Left ventricle myocardium superior (tissue), 1 donor: ENCODE data around the gene INHBE. TPM values are rescaled to one million over a fixed set of nuclear protein-coding genes. Genes with fewer than 3 reads are reported as not detected.
"Not testable (repeated sequence)": the region's sequence is repeated elsewhere in the genome, so short reads cannot be mapped to it uniquely, and the experiment has no call there.

Source experiments
- ATAC-seq: fragments of 200-7000 bp; cut with Tn5 transposase; one replicate; pipeline ENCODE4 v1.9.1; 2020; ENCODE audit warnings: mild to moderate bottlenecking, moderate library complexity
- DNase-seq: peaks from one replicate; pipeline ENCODE4 v3.0.0-alpha.2; 2020
- intact Hi-C: fragments of 100-400 bp; cut with micrococcal nuclease; formaldehyde crosslinking; loops from one replicate; pipeline ENCODE4 v1.11.0; 2022
- long read RNA-seq: library from polyadenylated mRNA; unstranded; transcript quantifications from one replicate; pipeline ENCODE4 v2.0.0, GENCODE V29; 2021
- total RNA-seq: library from RNA; stranded (reverse); fragmentation: NEBNext Ultra II Directional; extraction: Animal tissue kit (Norgen Biotek cat#: 25700); gene quantifications from one replicate; pipeline ENCODE4 v1.2.1, GENCODE V29; 2021
- donor health status: DM: no; HTN: yes; CAD: no; lungs with severe emphysema.

Gene INHBE, protein sequence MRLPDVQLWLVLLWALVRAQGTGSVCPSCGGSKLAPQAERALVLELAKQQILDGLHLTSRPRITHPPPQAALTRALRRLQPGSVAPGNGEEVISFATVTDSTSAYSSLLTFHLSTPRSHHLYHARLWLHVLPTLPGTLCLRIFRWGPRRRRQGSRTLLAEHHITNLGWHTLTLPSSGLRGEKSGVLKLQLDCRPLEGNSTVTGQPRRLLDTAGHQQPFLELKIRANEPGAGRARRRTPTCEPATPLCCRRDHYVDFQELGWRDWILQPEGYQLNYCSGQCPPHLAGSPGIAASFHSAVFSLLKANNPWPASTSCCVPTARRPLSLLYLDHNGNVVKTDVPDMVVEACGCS
- not detected for total RNA-seq
- long read RNA-seq: 0 reads

DNA sequence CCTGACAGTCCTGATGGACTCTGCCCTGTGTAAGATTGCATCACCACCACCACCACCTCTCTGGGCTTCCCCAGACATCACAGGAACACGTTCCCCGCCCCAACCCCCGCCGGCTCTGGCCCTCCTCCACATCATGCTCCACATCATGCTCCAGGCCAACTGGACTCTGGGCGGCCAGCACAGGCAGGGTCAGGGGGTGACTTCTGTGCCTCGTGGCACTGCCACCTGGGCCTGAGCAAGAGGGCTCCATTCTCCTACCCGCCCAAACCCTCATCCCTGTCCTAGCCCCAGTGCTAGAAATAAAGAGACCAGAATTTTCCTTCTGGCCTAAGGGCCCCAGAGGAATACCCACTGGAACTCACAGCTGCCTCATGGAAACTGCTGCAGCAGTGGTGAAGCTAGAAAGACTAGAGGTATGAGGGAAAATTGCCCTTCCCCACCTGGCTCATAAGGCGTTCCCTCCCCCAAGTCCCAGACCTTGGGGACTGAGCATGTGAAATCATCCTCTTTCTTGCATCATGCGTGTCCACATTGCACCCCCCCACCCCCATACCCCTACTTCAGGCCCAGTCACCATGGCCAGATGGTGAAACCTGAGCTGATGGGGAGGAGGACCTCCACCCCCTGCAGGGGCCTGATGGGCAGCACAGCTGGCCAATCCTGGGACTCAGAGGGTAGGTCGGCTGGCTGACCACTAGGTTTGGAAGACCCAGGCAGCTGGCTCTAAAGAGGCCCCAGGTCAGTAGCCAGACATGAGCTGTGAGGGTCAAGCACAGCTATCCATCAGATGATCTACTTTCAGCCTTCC lies at the start of gene INHBE:
TSS of gene INHBE (plus strand) at position 742 of the 808 bp plus-strand sequence. CDS start 230 bp downstream, outside the sequence.
- no peak for DNase-seq
- no peak for ATAC-seq
- intact Hi-C loops: loop anchor here (5.0 kb wide), 1 partner anchor 147 kb away; no protein-coding TSS in a partner anchor

DNA sequence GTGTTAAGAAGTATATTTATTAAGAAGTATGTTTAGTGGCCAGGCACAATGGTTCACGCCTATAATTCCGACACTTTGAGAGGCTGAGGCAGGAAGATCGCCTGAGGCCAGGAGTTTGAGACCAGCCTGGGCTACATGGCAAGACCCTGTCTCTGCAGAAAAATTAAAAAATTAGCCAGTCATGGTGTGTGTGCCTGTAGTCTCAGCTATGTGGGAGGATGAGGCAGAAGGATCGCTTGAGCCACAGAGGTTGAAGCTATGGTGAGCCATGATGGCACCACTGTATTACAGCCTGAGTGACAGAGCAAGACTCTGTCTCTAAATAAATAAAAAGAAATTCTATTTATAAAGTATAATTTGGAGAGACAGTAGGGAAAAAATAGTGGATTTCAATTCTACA lies 44.6 kb upstream of the INHBE start:
- intact Hi-C loops: no loop called here
- no peak for ATAC-seq
- no peak for DNase-seq

DNA sequence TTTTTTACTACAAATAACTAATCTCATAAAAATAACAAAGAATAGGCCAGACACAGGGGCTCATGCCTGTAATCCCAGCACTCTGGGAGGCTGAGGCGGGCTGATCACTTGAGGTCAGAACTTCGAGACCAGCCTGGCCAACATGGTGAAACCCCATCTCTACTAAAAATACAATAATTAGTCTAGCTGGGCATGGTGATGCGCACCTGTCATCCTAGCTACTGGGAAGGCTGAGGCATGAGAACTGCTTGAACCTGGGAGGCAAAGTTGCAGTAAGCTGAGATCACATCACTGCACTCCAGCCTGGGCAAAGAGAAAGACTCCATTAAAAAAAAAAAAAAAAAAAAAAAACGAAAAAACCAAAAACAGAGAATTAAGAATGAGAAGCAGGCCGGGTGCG lies 40.9 kb upstream of the INHBE start:
- DNase-seq, ATAC-seq, intact Hi-C loops: not testable (repeated sequence)

DNA sequence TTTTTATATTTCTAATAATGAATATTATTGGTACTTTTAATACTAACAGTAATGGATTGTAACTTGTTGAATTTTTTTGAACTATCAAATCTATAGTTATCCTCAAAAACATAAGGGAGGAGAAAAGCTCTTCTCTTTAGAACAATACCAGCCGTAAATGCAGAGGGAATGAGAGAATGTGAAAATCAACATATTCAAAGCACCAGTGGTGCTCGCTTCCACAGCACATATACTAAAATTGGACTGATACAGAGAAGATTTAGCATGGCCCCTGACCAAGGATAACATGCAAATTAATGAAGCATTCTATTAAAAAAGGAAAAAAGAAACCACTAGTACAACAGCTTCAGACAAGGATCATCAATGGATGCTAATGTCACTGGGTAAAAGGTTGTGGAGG lies 40.0 kb upstream of the INHBE start:
- DNase-seq: no peak
- ATAC-seq: no peak
- intact Hi-C loops: no loop called here

DNA sequence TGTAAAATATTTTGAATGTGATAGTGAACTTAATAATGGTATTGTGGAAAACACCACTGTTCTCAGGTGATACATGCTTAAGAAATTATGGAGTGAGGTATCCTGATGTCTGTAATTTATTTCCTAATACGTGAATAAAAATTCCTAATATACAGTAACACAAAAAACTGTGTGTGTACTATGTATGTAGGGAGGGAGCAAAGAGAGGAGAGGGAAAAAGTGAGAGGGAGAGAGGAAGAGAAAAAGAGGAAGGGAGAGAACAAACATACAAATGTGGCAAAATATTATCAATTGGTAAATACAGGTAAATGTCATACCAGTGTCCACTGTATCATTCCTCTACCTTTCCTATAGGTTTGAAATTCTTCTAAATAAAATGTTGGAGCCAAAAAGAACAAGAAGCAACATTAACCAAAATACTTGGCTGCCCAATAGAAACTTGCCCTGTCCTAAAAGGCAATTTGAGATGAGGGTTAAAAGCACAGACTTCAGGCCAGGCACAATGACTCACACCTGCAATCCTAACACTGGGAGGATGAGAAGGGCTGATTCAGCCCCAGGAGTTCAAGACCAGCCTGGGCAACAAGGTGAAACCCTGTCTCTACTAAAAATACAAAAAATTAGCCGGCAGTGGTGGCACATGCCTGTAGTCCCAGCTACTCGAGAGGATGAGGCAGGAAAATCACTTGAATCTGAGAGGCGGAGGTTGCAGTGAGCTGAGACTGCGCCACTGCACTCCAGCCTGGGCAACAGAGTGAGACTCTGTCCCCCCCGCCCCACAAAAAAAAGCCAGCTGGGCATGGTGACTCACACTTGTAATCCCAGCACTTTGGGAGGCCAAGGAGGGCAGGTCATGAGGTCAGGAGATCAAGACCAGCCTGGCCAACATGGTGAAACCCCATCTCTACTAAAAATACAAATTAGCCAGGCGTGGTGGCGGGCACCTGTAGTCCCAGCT lies 38.8 kb upstream of the INHBE start:
- intact Hi-C loops: no loop called here
- DNase-seq (no peak), ATAC-seq (no peak)

DNA sequence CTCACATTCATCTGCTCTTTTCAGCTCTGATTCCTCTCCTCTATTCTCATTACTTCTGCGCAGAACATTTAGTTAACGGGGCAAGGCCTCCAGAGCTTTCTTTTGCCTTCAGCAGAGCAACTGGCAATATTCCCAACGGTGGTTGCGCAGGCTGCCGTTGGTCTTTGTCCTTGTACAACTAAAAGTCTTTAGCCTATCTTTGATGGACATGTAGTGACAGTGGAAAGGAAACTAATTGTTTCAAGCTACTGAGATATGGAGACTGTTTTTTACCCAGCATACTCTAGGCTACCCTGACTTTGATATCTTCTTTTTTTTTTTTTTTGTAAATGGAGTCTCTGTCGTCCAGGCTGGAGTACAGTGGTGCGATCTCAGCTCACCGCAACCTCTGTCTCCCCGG lies 36.9 kb upstream of the INHBE start:
- intact Hi-C loops: no loop called here

DNA sequence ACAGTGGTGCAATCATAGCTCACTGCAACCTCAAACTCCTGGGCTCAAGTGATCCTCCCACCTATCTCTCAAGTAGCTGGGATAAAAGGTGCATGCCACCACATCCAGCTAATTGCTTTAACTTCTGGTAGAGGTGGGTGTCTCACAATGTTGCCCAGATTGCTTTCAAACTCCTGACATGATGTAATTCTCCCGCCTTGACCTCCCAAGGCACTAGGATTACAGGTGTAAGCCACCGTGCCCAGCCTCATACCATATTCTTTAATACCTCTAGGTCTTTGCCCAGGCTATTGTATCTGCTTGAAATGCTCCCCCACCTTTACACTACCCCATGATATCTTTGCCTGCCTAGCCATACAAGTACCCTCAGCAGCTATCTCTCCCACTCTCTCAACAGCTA lies 35.6 kb upstream of the INHBE start:
- intact Hi-C loops: no loop called here
- ATAC-seq (no peak), DNase-seq (no peak)

More for the DNA sequence above, 36.9 kb upstream of the INHBE start:
- DNase-seq (no peak), ATAC-seq (peak; percentile 67)

DNA sequence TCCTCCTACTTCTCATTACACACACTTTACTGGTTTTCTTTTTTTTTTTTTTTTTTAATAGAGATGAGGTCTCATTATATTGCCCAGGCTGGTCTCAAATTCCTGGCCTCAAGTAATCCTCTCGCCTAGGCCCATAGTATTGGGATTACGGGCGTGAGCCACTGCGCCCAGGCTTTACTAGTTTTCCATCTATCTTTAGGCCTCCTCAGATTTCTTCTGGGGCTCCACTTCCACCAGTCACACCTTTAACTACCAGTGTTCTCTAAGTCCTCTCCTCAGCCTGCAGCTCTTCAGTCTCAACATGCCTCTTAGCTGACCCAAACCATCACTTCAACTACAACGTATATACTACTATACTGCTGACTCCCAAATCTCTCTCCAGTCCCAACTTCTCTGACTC lies 34.6 kb upstream of the INHBE start:
- intact Hi-C loops: no loop called here
- ATAC-seq (no peak), DNase-seq (no peak)

DNA sequence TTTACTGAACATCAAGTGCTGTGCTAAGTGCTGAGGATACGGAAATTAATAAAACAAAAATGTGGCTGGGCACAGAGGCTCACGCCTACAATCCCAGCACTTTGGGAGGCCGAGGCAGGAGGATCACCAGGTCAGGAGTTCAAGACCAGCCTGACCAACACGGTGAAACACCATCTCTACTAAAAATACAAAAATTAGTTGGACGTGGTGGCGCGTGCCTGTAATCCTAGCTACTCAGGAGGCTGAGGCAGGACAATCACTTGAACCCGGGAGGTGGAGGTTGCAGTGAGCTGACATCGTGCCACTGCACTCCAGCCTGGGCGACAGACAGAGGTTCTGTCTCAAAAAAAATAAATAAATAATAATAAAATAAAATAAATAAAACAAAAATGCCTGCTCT lies 28.2 kb upstream of the INHBE start:
- DNase-seq, intact Hi-C loops, ATAC-seq: not testable (repeated sequence)

DNA sequence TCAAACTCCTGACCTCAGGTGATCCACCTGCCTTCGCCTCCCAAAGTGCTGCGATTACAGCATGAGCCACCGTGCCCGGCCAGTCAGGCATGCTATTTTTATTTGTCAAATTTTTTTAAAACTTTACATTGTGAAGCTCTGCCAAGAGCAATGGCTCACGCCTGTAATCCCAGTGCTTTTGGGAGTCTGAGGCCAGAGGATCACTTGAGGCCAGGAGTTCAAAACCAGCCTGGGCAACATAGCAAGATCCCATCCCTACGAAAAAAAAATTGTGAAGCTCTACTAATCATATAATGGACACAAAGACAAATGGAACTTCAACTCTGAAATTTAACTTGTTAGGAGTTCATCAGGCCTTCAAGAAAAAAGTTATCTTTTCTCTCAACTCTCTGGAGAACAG lies 26.1 kb upstream of the INHBE start:
- DNase-seq (no peak), ATAC-seq (no peak)
- intact Hi-C loops: no loop called here

DNA sequence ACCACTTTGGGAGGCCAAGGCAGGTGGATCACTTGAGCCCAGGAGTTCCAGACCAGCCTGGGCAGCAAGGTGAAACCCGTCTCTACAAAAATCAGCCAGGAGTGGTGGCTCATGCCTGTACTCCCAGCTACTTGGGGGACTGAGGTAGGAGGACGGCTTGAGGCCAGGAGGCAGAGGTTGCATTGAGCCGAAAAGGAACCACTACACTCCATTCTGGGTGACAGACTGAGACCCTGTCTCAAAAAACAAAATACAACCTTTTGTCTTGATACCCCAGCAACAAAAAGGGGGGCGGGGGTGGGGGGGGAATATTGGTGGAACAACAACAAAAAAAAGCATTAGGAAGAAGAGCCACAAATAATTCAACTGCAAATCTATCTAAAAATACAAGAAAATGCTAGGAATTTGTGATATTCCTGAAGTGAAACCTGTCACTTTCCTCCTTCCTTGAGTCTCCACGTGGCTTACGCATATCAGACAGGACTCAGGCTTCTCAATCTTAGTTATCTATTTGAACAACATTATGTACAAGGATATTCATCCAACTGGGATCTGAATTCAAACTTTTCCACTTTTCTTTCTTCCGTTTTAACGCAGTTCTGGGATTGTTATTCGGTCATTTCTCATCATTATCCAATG lies 25.5 kb upstream of the INHBE start:
- intact Hi-C loops: no loop called here
- ATAC-seq: no peak
- DNase-seq: no peak

DNA sequence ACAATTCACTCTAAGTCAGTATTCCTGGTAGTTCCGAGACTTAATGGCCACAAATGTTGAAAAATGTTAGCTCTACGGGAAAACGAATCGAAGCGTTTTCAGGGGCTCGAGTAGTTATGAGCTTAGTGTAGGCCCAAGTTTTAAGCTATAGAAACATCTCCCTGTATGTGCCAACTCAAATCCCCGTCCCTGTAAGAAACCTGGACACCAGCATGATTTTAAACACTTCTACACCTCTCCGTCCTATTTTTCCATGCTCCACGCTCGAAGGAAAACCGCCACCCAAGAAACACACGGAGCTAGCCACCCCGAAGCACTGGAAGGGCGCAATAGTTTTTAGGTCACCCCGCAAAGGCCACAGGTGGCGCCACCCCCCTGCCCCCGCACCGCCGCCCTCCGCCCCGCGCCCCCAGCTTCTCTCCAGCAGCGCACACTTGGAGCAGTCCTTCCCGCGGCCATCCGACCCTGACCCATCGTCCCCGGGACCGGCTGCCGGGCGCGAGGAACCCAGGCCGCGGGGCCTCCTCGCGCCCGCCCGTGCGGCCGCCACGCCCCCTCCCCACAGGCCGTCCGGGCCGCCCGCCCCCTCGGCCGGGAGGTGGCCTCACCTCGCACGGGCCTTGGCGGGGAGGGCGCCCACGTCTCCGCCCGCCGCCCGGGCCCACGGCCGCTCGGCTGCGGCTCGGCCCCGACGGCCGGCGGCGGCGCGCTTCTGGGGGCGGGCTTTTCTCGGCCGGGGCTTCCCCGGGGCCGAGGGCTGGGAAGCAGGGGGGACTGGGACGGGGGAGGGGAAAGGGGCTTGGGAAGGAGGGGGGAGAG lies 24.8 kb upstream of the INHBE start:
- intact Hi-C loops: no loop called here
- DNase-seq: peak; percentile 75
- ATAC-seq: peak; percentile 79

DNA sequence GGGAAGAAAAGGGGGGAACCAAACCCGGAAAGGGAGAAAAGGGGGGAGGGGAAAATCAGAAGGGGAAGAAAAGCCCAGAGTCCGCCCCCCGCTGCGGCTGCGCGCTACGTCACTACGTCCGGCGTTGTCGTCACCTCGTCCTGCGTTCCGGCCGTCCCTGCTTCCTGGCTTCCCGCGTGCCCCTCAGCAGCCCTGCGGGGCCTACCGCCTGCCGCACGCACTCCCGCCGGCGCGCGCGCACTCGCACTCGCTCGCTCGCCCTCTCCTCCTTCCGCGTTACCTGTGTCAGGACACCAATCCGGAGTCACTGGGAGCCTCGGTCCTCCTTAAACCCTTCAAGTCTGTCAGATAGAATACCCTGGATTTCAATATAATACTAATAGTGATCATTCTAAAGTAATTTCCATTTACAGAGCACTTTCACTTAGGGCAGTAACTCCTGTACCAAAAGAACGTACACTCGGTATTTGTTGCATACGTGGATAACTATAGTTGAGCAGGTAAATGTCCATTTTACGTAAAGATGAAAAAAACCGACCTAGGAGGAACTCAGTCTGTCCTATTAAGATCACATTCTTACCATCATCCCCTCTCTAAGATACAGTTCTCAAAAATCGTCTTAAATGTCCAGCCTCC lies 24.1 kb upstream of the INHBE start, which contains the start of gene R3HDM2:
TSS of gene R3HDM2 (minus strand) at position 113 of the 636 bp plus-strand sequence. CDS start 120,615 bp downstream, outside the sequence.
- DNase-seq (peak; percentile 98), ATAC-seq (peak; percentile 98)
- intact Hi-C loops: no loop called here

DNA sequence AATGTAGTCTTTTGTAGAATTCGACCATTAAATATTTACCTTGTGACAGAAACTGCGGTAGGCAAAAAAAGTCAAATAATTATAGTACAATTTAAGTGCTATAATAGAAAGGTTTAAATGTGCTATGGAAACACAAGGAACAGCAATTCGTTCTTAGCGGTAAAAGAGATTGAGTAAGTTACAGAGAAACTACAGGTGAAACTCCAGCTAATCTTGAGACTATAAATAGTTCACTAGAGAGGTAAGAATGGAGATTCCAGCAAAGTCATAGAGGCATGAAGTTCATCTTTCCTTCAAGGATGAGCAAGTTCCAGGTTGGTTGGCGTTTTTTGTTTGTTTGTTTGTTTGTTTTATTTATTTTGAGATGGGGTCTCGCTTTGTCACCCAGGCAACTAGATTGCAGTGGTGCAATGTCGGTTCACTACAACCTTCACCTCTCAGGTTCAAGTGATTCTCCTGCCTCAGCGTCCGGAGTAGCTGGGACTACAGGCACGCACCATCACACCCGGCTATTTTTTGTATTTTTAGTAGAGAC lies 23.4 kb upstream of the INHBE start:
- ATAC-seq (no peak), DNase-seq (no peak)
- intact Hi-C loops: no loop called here

DNA sequence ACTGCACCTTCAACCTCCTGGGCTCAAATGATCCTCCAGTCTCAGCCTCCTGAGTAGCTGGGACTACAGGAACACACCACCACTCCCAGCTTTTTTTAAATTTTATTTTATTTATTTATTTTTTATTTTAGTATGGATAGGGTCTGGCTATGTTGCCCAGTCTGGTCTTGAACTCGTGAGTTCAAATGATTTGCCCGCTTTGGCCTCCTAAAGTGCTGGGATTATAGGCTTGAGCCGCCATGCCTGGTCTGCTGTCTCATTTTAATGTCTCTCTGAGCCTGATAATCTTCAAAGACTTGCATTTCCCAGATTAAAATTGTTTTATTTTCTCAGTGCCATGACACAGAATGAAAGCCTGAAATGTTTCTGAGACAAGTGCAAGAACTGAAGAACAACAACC lies 21.7 kb upstream of the INHBE start:
- no peak for DNase-seq
- no peak for ATAC-seq
- intact Hi-C loops: no loop called here

DNA sequence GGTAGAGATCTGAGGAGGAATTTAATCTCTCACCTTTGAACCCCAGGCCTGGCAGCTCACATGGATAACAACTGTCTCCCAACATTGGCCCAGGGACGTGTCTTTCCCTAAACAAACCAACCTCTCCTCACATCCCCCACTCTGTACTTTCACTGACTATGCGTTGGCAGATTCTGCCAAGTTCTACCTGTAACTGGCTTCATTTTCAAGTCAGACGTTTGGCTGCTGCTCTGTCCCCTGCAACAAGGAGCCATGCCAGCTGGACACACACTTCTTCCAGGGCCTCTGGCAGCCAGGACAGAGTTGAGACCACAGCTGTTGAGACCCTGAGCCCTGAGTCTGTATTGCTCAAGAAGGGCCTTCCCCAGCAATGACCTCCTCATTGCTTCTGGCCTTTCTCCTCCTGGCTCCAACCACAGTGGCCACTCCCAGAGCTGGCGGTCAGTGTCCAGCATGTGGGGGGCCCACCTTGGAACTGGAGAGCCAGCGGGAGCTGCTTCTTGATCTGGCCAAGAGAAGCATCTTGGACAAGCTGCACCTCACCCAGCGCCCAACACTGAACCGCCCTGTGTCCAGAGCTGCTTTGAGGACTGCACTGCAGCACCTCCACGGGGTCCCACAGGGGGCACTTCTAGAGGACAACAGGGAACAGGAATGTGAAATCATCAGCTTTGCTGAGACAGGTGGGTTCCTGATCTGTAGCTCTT lies 20.4 kb upstream of the INHBE start, which contains the start of gene INHBC:
TSS of gene INHBC (plus strand) at position 268 of the 707 bp plus-strand sequence. CDS start at position 371, 103 bp downstream.
- intact Hi-C loops: no loop called here
- ATAC-seq (no peak), DNase-seq (no peak)
